ENCODE measurements around the gene PNKD.

- no peak for TF ChIP-seq YY1 (IDR thresholded peaks at IDR 0.05; ENCODE audit: low read depth, low read length)
- no peak for TF ChIP-seq CBX8 (IDR thresholded peaks at IDR 0.05; ENCODE audit: borderline replicate concordance, low read depth, low read length)
- TF ChIP-seq CTCF (IDR thresholded peaks at IDR 0.05; ENCODE audit: control extremely low read depth in 1 of 3, insufficient read depth in 1 of 3, low read depth in 1 of 3, low read length in 3 of 3), result no peak
- no peak for TF ChIP-seq SP1 (IDR thresholded peaks at IDR 0.05; ENCODE audit: low read depth, low read length)
- TF ChIP-seq POLR2A (IDR thresholded peaks at IDR 0.05; ENCODE audit: control extremely low read depth in 1 of 2, low read depth in 2 of 2, low read length in 2 of 2), result no peak
- no peak for TF ChIP-seq GABPA (IDR thresholded peaks at IDR 0.05; ENCODE audit: borderline replicate concordance, insufficient read depth, low read length)
- TF ChIP-seq EZH2 (IDR thresholded peaks at IDR 0.05; ENCODE audit: low read depth, low read length, severe bottlenecking), result no peak
- TF ChIP-seq SIN3A (conservative IDR thresholded peaks at IDR 0.05 in 1 of 2, IDR thresholded peaks at IDR 0.05 in 1 of 2; ENCODE audit: low read depth in 1 of 2, low read length in 2 of 2), result no peak
- no peak for TF ChIP-seq MAFK (IDR thresholded peaks at IDR 0.05; ENCODE audit: low read depth, low read length)
- TF ChIP-seq SRF (IDR thresholded peaks at IDR 0.05; ENCODE audit: low read depth, low read length), result no peak
- TF ChIP-seq RAD21 (IDR thresholded peaks at IDR 0.05 in 1 of 2, conservative IDR thresholded peaks at IDR 0.05 in 1 of 2; ENCODE audit: low read depth in 2 of 2, low read length in 2 of 2), result no peak
- TF ChIP-seq EP300 (IDR thresholded peaks at IDR 0.05; ENCODE audit: borderline replicate concordance in 1 of 2, low read depth in 2 of 2, low read length in 2 of 2), result no peak
- TF ChIP-seq ZNF274 (IDR thresholded peaks at IDR 0.05; ENCODE audit: borderline replicate concordance, extremely low read depth, low read length), result no peak
- TF ChIP-seq EGR1 (IDR thresholded peaks at IDR 0.05; ENCODE audit: borderline replicate concordance, low read depth, low read length), result no peak
Measured at GRCh38 chr2:218312267-218312756, 42.0 kb downstream of the PNKD start.
